ENCODE data around the gene GABRG2. TPM values are rescaled to one million over a fixed set of nuclear protein-coding genes. Genes with fewer than 3 reads are reported as not detected.

GABRG2 gene
- total RNA-seq, 2 experiments from 2014 or later, result not detected

DNA sequence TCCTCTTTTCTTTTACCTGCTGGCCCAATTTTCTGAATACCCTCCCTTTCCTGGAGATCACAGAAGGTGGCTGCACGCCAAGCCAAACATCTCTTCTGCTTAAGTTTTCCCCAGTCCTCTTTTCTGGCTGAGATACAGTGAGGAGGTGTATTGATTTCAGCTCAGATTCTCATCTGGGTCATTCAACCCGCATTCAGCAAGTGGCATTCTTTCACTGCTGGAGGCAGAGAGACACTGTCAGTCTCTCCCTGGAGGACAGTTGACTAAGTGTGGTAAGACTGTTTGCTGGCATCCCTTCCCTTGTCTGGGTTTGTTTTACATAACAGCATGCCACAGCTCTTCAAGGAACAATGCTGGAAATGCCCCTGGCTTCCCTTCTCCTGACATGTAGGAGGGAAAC lies 60.5 kb downstream of the GABRG2 start:
- H3K9me3 Mint-ChIP-seq (ENCODE audit: low read depth), result peaks cover 2% of the 10 kb centered on the region
- CTCF ChIA-PET, result no interaction called here
- no peaks in the 10 kb centered on the region for H3K4me1 Mint-ChIP-seq
- H3K27me3 Mint-ChIP-seq, result no peaks in the 10 kb centered on the region
- no peak overlapping the region for H3K27ac Mint-ChIP-seq
- DNase-seq, result no peak
- ATAC-seq, result no peak
- H3K4me3 Mint-ChIP-seq, result no peak overlapping the region
- H3K36me3 Mint-ChIP-seq, result no peaks in the 10 kb centered on the region

DNA sequence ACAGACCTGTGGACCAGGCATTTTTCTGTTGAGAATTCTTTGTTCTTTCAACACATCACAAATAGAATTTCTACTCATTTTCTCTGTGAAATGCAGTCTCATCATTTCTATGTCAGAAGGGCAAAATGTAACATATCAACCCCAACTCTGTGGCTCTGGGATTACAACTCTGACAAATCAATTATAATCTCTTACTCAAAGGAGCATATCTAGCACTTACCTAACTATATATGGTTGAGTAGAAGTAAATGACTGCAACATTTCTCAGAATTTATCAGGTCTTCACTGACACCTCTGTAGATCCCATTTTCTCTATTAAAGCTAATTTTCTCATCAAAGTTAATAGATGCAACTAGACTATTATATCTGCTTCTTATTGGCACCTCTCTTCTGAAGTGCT lies 64.8 kb downstream of the GABRG2 start:
- no peak overlapping the region for H3K4me3 Mint-ChIP-seq

DNA sequence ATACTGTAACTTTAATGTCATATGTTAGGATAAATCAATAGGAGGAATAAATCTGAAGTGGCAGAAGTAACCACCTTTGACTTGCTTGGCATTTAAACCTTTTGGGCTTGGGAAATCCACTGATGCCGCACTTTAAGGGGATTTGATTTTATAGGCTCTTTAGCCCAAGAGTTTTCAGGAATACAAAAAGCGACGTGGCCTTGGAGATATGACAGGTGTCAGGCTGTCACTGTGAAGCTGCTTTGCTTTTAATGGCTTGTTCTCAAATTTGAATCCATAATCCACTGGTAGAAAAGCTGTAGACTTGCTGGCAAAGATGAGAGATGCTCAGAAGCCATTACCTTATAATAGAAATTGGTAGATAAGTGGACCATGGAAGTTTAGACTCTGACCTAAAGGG lies 71.6 kb downstream of the GABRG2 start:
- CTCF ChIA-PET, result no interaction called here
- Mint-ChIP-seq H3K36me3 (no peaks in the 10 kb centered on the region), H3K27me3 (no peaks in the 10 kb centered on the region)

More for the DNA sequence above, 64.8 kb downstream of the GABRG2 start:
- Mint-ChIP-seq H3K36me3 (no peaks in the 10 kb centered on the region), H3K9me3 (ENCODE audit: low read depth) (no peaks in the 10 kb centered on the region), H3K4me1 (no peaks in the 10 kb centered on the region), H3K27ac (no peak overlapping the region), H3K27me3 (no peaks in the 10 kb centered on the region)
- CTCF ChIA-PET, result no interaction called here
- ATAC-seq (no peak), DNase-seq (no peak)

DNA sequence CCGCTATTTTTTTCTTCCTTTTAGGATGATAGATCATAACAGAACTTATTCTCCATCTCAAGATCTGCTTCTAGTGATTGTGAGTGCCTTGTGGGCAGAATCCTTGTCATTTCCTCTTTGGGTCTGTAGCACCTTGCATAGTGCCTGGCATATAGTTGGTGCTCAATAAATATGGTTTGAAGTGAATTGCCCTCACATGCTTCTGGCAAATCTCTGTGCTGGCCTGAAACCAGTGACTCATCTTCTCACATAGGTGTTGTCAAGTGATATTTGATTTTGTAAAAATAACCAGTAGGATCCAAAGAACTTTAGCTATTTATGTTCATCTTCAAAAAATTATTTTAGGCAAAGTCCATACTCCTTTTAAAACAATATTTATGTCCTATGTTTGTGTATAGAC lies 86.7 kb downstream of the GABRG2 start:
- no peak for DNase-seq
- H3K27me3 Mint-ChIP-seq, result no peaks in the 10 kb centered on the region
- H3K4me3 Mint-ChIP-seq, result no peak overlapping the region
- peaks cover 4% of the 10 kb centered on the region for H3K9me3 Mint-ChIP-seq (ENCODE audit: low read depth)
- no peak for ATAC-seq
- no peaks in the 10 kb centered on the region for H3K4me1 Mint-ChIP-seq
- no peaks in the 10 kb centered on the region for H3K36me3 Mint-ChIP-seq
- H3K27ac Mint-ChIP-seq, result no peak overlapping the region
- CTCF ChIA-PET, result no interaction called here

More for the DNA sequence above, 71.6 kb downstream of the GABRG2 start:
- Mint-ChIP-seq H3K4me1 (no peaks in the 10 kb centered on the region), H3K27ac (no peak overlapping the region), H3K9me3 (ENCODE audit: low read depth) (peaks cover 4% of the 10 kb centered on the region), H3K4me3 (no peak overlapping the region)
- no peak for ATAC-seq
- DNase-seq, result no peak

DNA sequence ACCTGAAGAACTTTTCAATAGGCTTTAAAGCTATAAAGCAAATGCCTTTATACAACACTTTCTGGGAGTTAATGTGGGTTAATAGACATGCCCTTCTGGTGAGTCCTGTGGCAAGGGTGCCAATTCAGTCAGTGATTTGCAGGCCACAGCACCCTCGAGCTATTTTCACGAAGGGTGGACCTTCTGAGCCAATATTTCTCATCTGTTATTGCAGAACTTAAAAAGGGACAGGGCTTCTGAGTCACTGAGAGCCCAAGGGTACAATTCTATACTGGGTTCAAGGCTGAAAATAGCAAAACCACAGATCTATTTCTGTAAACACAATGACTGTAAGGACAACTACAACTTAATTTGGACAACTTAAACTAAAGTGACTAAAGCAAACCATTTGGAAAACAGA lies 92.8 kb downstream of the GABRG2 start:
- H3K9me3 Mint-ChIP-seq (ENCODE audit: low read depth), result peaks cover 2% of the 10 kb centered on the region
- H3K27me3 Mint-ChIP-seq, result no peaks in the 10 kb centered on the region
- ATAC-seq, result no peak
- H3K4me3 Mint-ChIP-seq, result no peak overlapping the region
- no peaks in the 10 kb centered on the region for H3K36me3 Mint-ChIP-seq
- no peak overlapping the region for H3K27ac Mint-ChIP-seq
- CTCF ChIA-PET, result no interaction called here
- no peak for DNase-seq
- no peaks in the 10 kb centered on the region for H3K4me1 Mint-ChIP-seq

DNA sequence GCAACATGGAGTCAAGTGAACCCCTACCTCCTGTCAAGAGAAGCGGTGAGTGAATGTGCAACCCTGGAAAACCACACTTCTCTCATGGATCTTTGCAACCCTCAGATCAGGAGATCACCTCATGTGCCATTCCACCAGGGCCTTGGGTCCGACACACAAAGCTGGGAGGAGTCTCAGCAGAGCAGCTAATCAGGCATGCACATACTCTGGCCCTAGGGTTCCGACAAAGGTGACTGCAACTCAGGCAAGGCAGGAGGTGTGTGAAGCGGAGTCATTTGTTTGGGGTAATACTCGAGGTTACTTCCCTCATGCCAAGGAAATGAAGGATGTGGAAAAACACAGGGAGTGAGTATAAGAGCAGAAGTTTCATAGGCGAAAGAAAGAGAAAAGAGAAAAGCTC lies 96.1 kb downstream of the GABRG2 start:
- Mint-ChIP-seq H3K9me3 (ENCODE audit: low read depth) (peaks cover 8% of the 10 kb centered on the region), H3K4me1 (no peaks in the 10 kb centered on the region), H3K36me3 (no peaks in the 10 kb centered on the region), H3K4me3 (no peak overlapping the region), H3K27me3 (no peaks in the 10 kb centered on the region), H3K27ac (no peak overlapping the region)
- CTCF ChIA-PET, result no interaction called here
- DNase-seq (no peak), ATAC-seq (no peak)

DNA sequence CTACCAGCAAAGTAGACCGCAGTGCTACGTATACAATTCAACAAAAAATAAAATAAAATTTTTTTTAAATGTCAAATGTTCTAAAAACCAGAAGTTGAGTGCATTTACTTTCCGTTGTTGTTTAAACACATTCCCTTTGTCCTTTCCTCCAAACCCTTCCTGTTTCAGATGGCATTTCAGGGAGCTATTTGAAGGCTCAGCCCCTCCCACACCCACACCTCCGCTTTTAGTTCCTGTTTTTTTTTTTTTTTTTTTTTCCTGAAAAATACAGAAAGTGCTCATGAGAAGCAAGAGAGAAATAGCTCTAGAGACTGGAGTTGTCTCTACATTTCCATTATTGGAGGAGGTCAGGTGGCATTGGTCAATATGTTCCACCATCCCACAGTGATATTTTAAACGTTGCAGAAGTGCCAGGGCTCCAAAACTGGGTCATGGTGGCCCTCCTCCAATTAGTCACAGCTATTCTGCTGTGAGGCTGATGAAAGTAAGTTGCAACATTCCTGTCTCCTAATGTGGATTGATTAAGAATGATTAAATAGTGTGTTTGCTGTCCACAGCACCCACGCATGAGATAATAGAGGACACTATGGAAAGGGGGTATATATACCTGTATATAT lies 106.9 kb downstream of the GABRG2 start:
- H3K27me3 Mint-ChIP-seq, result no peaks in the 10 kb centered on the region
- no peaks in the 10 kb centered on the region for H3K9me3 Mint-ChIP-seq (ENCODE audit: low read depth)
- CTCF ChIA-PET, result no interaction called here
- no peaks in the 10 kb centered on the region for H3K36me3 Mint-ChIP-seq
- no peak overlapping the region for H3K27ac Mint-ChIP-seq
- H3K4me3 Mint-ChIP-seq, result no peak overlapping the region
- ATAC-seq (no peak), DNase-seq (no peak)
- H3K4me1 Mint-ChIP-seq, result no peaks in the 10 kb centered on the region

DNA sequence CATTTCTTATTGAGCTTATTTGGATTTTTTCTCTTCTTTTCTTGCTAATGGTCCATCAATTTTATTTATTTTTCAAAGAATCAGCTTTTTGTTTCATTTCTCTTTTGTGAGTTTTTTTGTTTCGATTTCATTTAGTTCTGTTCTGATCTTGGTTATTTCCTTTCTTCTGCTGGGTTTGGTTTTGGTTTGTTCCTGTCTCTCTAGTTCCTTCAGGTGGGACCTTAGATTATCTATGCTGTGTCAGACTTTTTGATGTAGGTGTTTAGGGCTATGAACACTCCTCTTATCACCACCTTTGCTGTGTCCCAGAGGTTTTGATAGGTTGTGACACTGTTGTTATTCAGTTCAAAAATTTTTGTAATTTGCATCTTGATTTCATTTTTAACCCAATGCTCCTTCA lies 119.8 kb downstream of the GABRG2 start:
- Mint-ChIP-seq H3K36me3 (no peaks in the 10 kb centered on the region), H3K9me3 (ENCODE audit: low read depth) (peaks cover 5% of the 10 kb centered on the region), H3K27ac (no peak overlapping the region), H3K4me3 (no peak overlapping the region), H3K4me1 (no peaks in the 10 kb centered on the region), H3K27me3 (no peaks in the 10 kb centered on the region)
- CTCF ChIA-PET, result no interaction called here
- no peak for ATAC-seq
- no peak for DNase-seq

DNA sequence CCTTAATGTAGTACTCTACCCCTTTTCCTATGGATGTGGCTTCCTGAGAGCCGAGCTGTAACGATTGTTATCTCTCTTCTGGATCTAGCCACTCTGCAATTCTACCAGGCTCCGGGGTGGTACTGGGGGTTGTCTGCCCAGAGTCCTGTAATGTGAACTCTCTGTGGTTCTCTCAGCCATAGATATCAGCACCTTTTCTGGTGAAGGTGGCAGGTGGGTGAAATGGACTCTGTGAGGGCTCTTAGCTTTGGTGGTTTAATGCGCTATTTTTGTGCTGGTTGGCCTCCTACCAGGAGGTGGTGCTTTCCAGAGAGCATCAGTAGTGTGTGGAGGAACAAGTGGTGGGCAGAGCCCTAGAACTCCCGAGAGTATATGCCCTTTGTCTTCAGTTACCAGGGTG lies 122.1 kb downstream of the GABRG2 start:
- Mint-ChIP-seq H3K4me3 (no peak overlapping the region), H3K4me1 (no peaks in the 10 kb centered on the region), H3K9me3 (ENCODE audit: low read depth) (peaks cover 5% of the 10 kb centered on the region), H3K36me3 (no peaks in the 10 kb centered on the region), H3K27ac (no peak overlapping the region), H3K27me3 (no peaks in the 10 kb centered on the region)
- no peak for DNase-seq
- CTCF ChIA-PET, result no interaction called here
- ATAC-seq, result no peak

DNA sequence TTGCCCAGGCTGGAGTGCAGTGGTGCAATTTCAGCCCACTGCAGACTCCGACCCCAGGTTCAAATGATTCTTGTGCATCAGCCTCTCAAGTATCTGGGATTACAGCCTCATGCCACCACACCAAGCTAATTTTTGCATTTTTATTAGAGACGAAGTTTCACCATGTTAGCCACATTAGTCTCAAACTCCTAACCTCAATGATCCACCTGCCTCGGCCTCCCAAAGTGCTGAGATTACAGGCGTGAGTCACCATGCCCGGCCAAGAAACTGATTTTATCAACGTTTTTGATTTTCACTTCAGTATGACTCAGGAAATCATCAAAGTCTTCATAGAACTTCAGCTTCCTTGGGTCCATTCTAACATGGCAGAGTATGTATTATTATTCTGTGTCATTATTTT lies 125.4 kb downstream of the GABRG2 start:
- CTCF ChIA-PET, result no interaction called here

DNA sequence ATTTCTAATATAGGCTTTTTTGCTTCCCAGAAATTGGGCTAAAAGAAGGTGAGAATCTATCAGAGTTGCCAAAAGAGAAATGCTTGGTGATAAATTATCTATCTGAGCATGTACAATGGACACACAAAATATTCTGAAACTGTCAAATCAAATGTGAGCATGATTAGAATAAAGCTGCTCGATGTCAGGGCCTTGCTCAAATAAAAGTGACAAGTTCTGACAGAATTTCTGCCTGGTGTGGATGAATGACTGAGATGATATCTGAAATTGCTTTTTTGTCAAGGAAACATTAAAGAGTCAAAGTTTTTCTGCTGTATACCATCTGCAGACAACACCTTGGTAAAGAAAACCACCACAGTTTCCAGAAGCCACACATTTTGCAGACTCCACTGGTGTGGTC lies 128.8 kb downstream of the GABRG2 start:
- ATAC-seq (no peak), DNase-seq (no peak)
- Mint-ChIP-seq H3K4me3 (no peak overlapping the region), H3K27me3 (no peaks in the 10 kb centered on the region), H3K36me3 (no peaks in the 10 kb centered on the region), H3K4me1 (no peaks in the 10 kb centered on the region), H3K9me3 (ENCODE audit: low read depth) (peaks cover 3% of the 10 kb centered on the region), H3K27ac (no peak overlapping the region)
- CTCF ChIA-PET, result no interaction called here

More for the DNA sequence above, 125.4 kb downstream of the GABRG2 start:
- Mint-ChIP-seq H3K4me1 (no peaks in the 10 kb centered on the region), H3K36me3 (no peaks in the 10 kb centered on the region), H3K4me3 (no peak overlapping the region), H3K9me3 (ENCODE audit: low read depth) (no peaks in the 10 kb centered on the region), H3K27ac (no peak overlapping the region), H3K27me3 (no peaks in the 10 kb centered on the region)
- ATAC-seq, result no peak
- DNase-seq, result no peak

DNA sequence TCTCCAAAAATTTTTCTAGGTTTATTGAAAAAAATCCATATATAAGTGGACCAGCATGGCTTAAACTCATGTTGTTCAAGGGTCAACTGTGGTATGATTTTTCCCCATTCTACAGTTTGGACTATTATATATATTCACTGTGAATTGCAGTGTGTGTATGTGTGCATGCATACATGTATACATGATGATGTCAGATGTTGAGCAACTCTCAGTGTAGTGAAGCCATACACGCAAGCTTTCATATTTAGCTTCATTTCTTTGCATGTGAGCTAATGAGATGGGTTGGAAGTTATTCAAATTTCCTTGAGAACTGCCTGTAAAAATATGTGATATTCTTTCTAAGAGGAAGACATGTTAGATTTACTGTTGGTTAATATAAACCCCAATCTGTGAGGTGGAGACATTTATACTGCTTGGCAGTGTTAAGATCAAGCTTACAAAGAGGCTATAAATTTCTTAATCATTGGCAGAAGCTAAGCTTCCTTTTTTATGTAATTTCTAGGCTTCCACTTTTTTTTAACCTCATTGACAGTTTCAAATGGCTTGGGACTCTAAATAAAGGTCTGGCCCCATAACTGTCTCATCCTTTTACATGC lies 134.8 kb downstream of the GABRG2 start:
- ATAC-seq (no peak), DNase-seq (no peak)
- no peaks in the 10 kb centered on the region for H3K4me1 Mint-ChIP-seq
- no peaks in the 10 kb centered on the region for H3K27me3 Mint-ChIP-seq
- H3K4me3 Mint-ChIP-seq, result no peak overlapping the region
- H3K36me3 Mint-ChIP-seq, result no peaks in the 10 kb centered on the region
- H3K9me3 Mint-ChIP-seq (ENCODE audit: low read depth), result peaks cover 5% of the 10 kb centered on the region
- CTCF ChIA-PET, result no interaction called here
- no peak overlapping the region for H3K27ac Mint-ChIP-seq

Data from activated CD8-positive, alpha-beta memory T cell treated with anti-CD3 and anti-CD28 coated beads, Interleukin-2, amount 10 ng/mL, durations not matched to agents 7 days and 5 days (primary cell).